OCI-LY1 (cell line): Measurements from ENCODE around the gene WNT7B.

ENCODE experiments used
- H2AFZ ChIP-seq: fragments of 200-600 bp; sonication (generic), shearing (Covaris generic); 2 replicates; pipeline ENCODE4 v1.6.0; 2014; ENCODE audit warnings: antibody characterized with exemption, mild to moderate bottlenecking, low read length
- H3F3A ChIP-seq: fragments of 200-600 bp; sonication (generic), shearing (Covaris generic); 2 replicates; pipeline ENCODE4 v1.6.0; 2014; ENCODE audit warnings: mild to moderate bottlenecking, antibody characterized with exemption, low read length, moderate library complexity; ENCODE audit not compliant: insufficient read depth
- H3K27ac ChIP-seq: fragments of 200-600 bp; sonication (generic); 2 replicates; pipeline ENCODE4 v1.5.1; 2014; ENCODE audit warnings: low read length, mixed run types, mild to moderate bottlenecking, low read depth; ENCODE audit not compliant: poor library complexity, severe bottlenecking
- H3K27me3 ChIP-seq: fragments of 200-600 bp; sonication (generic); 2 replicates; pipeline ENCODE4 v1.6.0; 2014; ENCODE audit warnings: antibody characterized with exemption, mild to moderate bottlenecking, low read length, moderate library complexity; ENCODE audit not compliant: insufficient read depth
- H3K36me3 ChIP-seq: fragments of 200-600 bp; sonication (generic); 2 replicates; pipeline ENCODE4 v1.6.1; 2014; ENCODE audit warnings: mild to moderate bottlenecking, antibody characterized with exemption, low read length, moderate library complexity, mixed read lengths; ENCODE audit not compliant: insufficient read depth
- H3K4me1 ChIP-seq: fragments of 200-600 bp; sonication (generic); 2 replicates; pipeline ENCODE4 v1.5.1; 2014; ENCODE audit warnings: mild to moderate bottlenecking, low read length, moderate library complexity; ENCODE audit not compliant: insufficient read depth, severe bottlenecking
- H3K4me2 ChIP-seq: fragments of 200-600 bp; sonication (generic), shearing (Covaris generic); 2 replicates; pipeline ENCODE4 v1.6.1; 2014; ENCODE audit warnings: low read length
- H3K4me3 ChIP-seq: fragments of 200-600 bp; sonication (generic); 2 replicates; pipeline ENCODE4 v1.5.1; 2014; ENCODE audit warnings: low read length, low read depth, mild to moderate bottlenecking, mixed read lengths; ENCODE audit not compliant: poor library complexity, severe bottlenecking
- H3K79me2 ChIP-seq: fragments of 200-600 bp; shearing (Covaris generic); 2 replicates; pipeline ENCODE4 v1.6.1; 2016; ENCODE audit warnings: mixed run types, low read length, mixed read lengths; ENCODE audit not compliant: insufficient read depth
- H3K9ac ChIP-seq: fragments of 200-600 bp; sonication (generic), shearing (Covaris generic); 2 replicates; pipeline ENCODE4 v1.6.1; 2014; ENCODE audit warnings: mild to moderate bottlenecking, low read length, mixed read lengths
- H3K9me2 ChIP-seq: fragments of 200-600 bp; sonication (generic), shearing (Covaris generic); 2 replicates; pipeline ENCODE4 v1.6.1; 2014; ENCODE audit warnings: low read depth, mild to moderate bottlenecking, low read length, mixed read lengths
- H3K9me3 ChIP-seq: fragments of 200-600 bp; shearing (Covaris generic); 2 replicates; pipeline ENCODE4 v1.6.1; 2014; ENCODE audit warnings: low read length, mixed read lengths
- H4K20me1 ChIP-seq: fragments of 200-600 bp; sonication (generic), shearing (Covaris generic); 2 replicates; pipeline ENCODE4 v1.6.0; 2016; ENCODE audit warnings: mild to moderate bottlenecking, low read length; ENCODE audit not compliant: insufficient read depth
- CTCF ChIP-seq: fragments of 200-600 bp; sonication (generic), shearing (Covaris generic); IDR thresholded peaks from 2 replicates; pipeline ENCODE4 v1.5.1; 2017; ENCODE audit warnings: mild to moderate bottlenecking, antibody characterized with exemption, low read length, moderate library complexity, mixed read lengths
- EZH2 ChIP-seq: fragments of 200-600 bp; sonication (generic), shearing (Covaris generic); IDR thresholded peaks from 2 replicates; pipeline ENCODE4 v1.8.0; 2017; ENCODE audit warnings: borderline replicate concordance, mixed run types, mild to moderate bottlenecking, antibody characterized with exemption, low read length, moderate library complexity, mixed read lengths

The WNT7B gene

GRCh38 chr22:45972091-45972888, 4.7 kb downstream of the WNT7B start:
- no peaks in the 10 kb centered on the region for H3K27me3 ChIP-seq
- TF ChIP-seq CTCF = no peak
- H3K9me2 ChIP-seq = no peaks in the 10 kb centered on the region
- H2AFZ ChIP-seq = no peak overlapping the region
- no peaks in the 10 kb centered on the region for H4K20me1 ChIP-seq
- peaks cover 7% of the 10 kb centered on the region for H3K4me1 ChIP-seq
- H3K79me2 ChIP-seq = no peaks in the 10 kb centered on the region
- no peak overlapping the region for H3K4me3 ChIP-seq
- H3K36me3 ChIP-seq = no peaks in the 10 kb centered on the region
- H3K27ac ChIP-seq = no peak overlapping the region
- H3K9me3 ChIP-seq = no peaks in the 10 kb centered on the region
- H3F3A ChIP-seq = no peaks in the 10 kb centered on the region
- H3K9ac ChIP-seq = no peak overlapping the region
- H3K4me2 ChIP-seq = no peak overlapping the region

- Histone ChIP-seq H3K27ac (no peak overlapping the region), H3K4me2 (no peak overlapping the region), H3K79me2 (no peaks in the 10 kb centered on the region), H3K27me3 (no peaks in the 10 kb centered on the region), H3K9me2 (no peaks in the 10 kb centered on the region), H3K4me3 (no peak overlapping the region), H3F3A (no peaks in the 10 kb centered on the region), H2AFZ (no peak overlapping the region), H3K9me3 (no peaks in the 10 kb centered on the region), H3K9ac (no peak overlapping the region), H3K36me3 (no peaks in the 10 kb centered on the region), H4K20me1 (no peaks in the 10 kb centered on the region), H3K4me1 (peaks cover 7% of the 10 kb centered on the region)
- TF ChIP-seq CTCF (no peak), EZH2 (no peak)
Measured at GRCh38 chr22:45971408-45972028, 5.4 kb downstream of the WNT7B start.

- Histone ChIP-seq H3K79me2 (no peaks in the 10 kb centered on the region), H3K4me3 (no peak overlapping the region), H3K4me1 (peaks cover 7% of the 10 kb centered on the region), H3K4me2 (no peak overlapping the region), H4K20me1 (no peaks in the 10 kb centered on the region), H3K27ac (no peak overlapping the region), H3K27me3 (no peaks in the 10 kb centered on the region), H3F3A (no peaks in the 10 kb centered on the region), H3K9ac (no peak overlapping the region), H3K36me3 (no peaks in the 10 kb centered on the region), H2AFZ (no peak overlapping the region), H3K9me2 (no peaks in the 10 kb centered on the region), H3K9me3 (no peaks in the 10 kb centered on the region)
- TF ChIP-seq EZH2 = no peak
- no peak for TF ChIP-seq CTCF
Measured at GRCh38 chr22:45970705-45971407, 6.1 kb downstream of the WNT7B start.
